Frontal cortex (tissue), 4 donors: ENCODE measurements around the gene VSIG10L. TPM values are rescaled to one million over a fixed set of nuclear protein-coding genes. Genes with fewer than 3 reads are reported as not detected.

Experiments
- DNase-seq, 2 donors: peaks; one replicate each; pipeline ENCODE4 v3.0.0; 2012; ENCODE audit warnings: low spot score in 2 of 2
- FAIRE-seq: peaks from 2 replicates; lab custom pipeline; 2012; peaks lifted over from hg19 to GRCh38; lab: Jason Lieb, UNC
- total RNA-seq: library from RNA; depleted of rRNA; stranded (reverse); fragments of >200 nt; gene quantifications from one replicate; pipeline ENCODE4 v1.2.3, GENCODE V29; 2014
- donor health status: control.
- donor health status: control.
- donor health status: control.

The VSIG10L gene
- total RNA-seq = 0.41 TPM

DNA sequence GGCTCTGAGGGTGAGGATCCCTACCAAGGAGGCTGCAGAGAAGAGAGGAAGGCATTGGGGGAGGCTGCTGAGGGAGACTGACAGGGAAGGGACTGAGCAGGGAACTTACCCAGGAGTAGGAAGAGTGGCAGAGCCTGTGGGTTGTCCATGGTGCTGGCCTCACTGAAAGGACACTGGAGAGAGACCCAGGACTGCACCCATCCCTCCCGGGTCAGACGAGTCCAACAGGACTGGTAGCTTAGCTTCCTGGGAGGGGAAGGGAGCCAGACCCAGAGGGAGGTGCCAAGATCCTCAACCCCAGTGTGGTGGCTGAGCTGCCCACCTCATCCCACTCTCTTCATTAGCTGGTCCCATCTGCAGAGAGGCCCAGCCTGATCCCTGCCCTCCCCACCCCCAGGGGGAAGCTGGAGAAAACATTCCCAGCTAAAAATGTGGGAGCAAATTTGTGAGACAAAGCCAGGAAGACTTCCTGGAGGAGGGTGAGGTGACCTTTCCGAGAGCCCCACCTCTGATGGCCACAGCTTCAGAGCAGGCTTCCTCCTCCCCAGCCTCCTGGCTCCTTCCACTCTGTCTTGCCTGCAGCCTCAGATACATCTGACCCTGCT lies at the start of gene VSIG10L:
TSS of gene VSIG10L (minus strand) at position 164 of the 605 bp plus-strand sequence. CDS start at position 149, 15 bp downstream.
- DNase-seq (no peak), FAIRE-seq (no peak)

DNA sequence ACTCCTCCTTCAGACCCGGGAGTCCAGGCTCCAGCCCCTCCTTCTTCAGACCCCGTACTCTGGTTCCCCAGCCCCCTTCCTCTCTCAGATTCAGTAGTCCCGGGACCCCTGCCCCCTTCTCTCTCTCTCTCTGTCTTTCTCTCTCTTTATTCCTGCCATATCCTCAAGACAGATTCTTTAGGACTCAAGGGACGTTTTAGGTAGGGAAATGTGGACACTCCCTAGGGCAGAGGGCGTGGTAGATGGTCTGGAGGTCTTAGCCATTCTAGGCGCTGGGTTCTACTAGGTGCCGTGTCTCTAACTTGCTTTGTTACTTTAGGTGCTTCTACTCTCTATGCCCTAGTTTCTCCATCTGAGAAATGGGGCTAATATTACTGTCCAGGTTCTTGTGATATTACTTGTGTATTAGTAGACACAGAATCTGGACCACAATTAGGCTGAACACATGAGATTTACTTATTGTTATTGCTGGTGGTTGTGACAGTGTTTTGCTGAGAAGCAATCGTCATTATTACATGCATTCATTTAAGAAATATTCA lies 49.2 kb upstream of the VSIG10L start:
- DNase-seq = no peak
- no peak for FAIRE-seq

DNA sequence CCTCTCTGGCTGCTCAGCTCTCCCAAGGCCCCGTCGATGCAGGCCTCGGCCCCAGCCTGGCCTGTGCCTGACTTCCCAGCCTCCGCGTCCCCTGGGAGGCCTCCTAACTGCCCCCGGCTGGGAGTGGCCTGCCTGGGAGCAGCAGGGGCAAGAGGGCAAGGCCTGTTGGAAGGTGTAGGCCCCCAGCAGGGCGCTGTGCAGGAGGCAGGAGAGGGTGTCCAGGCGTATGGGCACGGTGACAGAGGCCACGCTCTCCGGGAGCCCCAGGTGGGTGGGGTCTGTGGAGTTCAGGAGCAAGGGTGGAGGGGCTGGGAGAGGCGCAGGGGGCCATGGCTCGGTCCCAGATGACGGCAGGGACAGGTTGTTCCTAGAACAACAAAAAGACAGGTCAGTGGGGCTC lies 47.2 kb upstream of the VSIG10L start:
- peak in 1 of 2 donors; percentile 1 for DNase-seq
- FAIRE-seq = no peak

DNA sequence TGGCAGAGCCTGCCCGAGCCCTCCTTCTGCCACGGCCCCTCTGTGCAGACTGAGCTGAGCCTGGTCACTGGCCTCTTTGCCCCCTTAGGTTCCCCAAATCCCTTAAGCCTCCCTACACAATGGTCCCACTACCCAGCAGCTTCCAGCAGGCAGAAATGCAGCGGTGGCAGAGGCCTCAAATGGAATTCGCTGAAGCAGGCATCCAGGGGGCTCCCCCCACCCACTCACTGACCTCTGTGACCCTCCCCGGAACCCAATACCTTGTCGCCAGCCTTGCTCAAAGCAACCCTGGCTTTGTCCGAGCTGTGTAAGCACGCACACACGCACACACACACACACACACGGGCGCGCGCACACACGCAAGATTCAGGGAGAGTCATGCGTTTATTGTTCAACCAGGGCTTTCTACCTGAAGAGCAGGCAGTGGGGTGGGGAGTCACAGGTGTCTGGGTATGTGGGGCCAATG lies 46.0 kb upstream of the VSIG10L start, which contains the start of gene LIM2:
TSS of gene LIM2 (minus strand) at position 51 of the 466 bp plus-strand sequence. CDS start 531 bp downstream, outside the sequence.
- FAIRE-seq = no peak
- DNase-seq = no peak

DNA sequence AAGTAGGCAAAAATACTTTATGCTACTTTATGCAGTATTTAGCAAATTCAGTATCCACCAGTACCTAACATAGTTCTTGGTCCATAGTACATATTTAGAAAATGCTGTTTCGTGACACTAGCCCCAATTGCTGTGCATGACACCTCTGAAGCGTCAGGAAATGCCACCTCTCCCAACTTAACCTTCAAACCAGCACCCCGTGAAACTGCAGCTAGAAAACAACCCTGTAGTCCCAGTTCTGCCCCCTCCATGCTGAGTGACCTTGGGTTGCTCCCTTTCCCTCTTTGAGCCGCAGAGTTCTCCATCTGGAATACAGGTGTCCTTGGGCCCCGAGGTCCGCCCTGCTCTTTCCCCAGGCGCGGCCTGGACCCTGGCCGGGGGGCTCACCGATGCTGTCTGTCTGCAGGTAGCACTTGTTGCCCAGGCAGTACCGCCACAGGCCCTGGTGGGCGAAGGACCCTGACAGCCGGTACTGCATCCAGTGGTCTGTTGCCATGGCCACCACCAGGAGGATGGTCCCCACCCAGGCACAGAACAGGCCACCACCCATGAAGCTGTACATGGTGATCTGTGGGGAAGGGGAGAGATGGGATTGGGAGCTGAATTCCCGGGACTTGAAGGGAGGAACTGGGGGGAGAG lies 45.1 kb upstream of the VSIG10L start:
- DNase-seq (peak in 1 of 2 donors; percentile 2), FAIRE-seq (no peak)

DNA sequence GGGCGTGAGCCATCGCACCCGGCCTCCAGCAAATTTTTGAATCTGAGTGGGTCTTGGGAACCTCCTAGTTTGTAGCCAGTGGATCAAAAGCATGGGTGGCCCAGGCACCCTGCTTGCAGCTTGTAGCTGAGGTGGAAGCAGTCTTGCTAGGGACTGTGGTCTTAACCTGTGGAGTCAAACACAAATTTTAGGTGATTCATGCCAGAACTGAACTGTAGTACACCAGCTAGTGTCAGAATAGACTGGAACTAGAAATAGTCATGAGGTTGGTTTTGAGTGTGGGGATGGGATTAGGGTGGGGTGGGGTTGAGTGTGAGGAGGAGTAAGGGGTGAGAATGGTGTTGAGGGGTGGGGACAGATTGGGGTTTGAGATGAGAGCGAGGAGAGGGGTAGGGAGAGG lies 40.1 kb upstream of the VSIG10L start:
- no peak for FAIRE-seq
- no peak for DNase-seq

DNA sequence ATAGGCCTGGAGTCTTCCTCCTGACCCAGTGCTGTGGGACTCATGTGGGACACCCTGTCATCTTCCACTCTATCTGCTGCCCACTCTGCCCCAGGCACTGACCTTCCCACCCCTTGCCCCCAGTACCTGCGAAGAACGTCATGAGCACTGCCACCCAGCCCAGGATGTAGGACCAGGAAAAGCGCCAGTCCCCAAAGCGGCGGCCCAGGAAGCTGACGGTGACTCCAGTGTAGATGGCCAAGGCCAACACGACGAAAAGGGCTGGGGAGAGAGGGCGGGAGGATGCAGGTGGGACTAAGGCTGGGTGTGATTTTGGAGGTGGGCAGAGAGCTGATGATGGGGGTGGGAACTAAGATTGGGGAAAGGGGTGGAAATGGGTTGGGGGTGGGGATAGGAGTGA lies 38.4 kb upstream of the VSIG10L start:
- DNase-seq (no peak), FAIRE-seq (no peak)

DNA sequence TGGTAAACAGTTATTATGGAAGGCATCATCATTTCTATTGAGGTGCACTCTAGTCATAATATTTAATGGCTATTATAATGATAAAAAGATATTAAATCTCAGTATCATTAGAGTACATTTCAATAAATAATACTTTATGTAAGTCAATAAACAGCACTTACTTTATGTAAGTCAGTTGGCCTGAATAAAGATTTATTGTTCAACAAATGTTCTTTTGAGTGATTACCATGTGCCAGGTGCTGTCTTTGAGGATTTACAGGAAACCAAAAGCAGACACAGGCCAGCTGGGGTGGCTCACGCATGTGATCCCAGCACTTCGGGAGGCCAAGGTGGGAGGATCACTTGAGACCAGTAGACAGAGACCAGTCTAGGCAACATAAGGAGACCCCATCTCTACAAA lies 35.5 kb upstream of the VSIG10L start:
- DNase-seq (no peak), FAIRE-seq (no peak)

DNA sequence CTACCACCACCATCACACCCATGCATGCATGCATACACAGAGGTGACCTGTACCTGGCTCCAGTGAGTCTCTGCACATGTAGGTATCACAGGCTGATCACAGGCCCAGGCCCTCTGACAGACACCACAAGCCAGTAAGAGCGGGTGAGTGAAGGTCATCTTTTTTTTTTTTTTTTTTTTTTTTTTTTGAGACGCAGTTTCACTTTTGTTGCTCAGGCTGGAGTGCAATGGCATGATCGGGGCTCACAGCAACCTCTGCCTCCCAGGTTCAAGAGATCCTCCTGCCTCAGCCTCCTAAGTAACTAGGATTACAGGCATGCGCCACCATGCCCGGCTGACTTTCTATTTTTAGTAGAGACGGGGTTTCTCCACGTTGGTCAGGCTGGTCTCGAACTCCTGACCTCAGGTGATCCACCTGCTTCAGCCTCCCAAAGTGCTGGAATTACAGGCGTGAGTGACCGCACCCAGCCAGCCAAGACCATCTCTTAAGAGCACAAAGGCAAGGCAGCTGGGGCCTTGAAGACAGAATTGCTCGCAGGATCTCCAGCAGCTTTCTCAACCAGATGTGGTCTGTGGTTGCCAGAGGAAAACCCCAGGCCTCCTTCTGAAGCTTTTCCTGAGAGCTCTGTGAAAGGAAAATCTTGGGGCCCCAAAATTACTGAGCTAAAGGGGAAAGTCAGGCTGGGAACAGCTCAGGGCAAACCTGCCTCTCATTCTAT lies 33.7 kb upstream of the VSIG10L start:
- no peak for DNase-seq
- no peak for FAIRE-seq

DNA sequence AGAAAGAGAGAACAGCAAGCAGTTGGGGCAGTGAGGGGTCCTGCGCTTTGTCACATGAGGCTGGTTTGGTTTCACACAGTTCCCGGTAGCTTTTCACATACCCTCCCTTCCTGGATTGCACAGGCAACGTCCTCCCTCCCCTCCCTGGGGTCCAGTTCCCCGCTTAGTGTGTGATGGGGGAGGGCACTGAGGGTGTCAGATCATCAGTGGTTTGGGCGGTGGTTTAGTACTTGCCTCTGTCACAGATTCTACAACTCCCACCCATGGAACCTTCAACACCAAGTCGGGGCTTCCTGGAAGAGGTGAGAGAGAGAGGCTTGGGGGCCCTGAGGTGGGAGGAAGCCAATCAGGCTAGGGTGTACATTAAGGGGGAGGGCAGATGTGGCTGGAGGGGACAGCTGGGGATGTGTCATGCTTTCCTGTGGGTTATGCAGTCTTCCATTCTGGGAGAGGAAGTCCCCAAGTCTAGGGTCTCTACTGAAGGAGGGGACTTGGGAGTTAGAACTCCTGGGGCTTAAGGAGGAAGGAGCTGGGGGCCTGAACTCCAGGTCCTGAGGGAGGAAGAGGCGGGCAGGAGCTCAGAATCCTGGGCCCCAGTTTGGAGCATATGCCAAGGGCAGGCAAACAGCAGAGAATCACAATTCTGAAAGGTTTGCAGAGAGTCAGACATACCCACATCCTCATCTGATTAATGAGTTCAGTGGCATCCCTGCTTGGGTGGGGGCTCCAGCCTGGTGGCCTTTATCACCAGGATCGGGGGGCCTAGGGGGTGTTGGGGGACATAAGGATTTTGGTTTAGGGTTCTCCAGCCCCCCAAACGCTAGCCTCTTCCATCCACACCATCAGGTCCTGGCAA lies 30.9 kb upstream of the VSIG10L start, which contains the start of gene NKG7:
TSS of gene NKG7 (minus strand) at position 6 of the 856 bp plus-strand sequence. CDS start 119 bp downstream, outside the sequence.
- no peak for FAIRE-seq
- no peak for DNase-seq

DNA sequence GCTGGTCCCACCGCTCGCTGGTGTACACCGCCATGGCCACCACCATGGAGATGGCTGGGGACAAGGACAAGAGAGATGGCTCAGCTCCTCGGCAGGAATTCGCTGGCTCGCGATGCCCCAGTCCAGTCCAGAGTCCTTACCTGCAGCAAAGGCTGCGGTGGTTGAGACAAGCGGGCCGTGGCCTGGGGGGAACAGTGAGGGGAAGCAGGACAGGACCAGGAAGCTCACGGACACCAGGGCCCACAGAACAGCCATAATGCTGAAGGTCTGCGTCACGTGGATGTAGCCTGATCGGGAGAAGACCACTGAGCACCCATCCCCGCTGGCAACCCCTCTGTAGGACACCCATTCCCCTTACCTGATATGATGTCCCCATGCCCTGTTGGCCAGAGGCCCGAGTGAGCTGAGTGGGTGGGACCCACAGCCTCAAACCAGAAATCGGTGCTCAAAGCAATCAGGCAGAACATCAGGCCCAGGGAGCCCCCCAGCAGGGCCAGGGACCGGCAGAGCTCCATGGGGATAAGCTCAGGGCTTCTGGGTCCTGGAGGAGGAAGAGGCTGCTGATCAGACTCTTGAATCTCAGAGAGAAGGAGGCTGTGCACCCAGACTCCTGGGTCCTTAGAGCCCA lies 30.2 kb upstream of the VSIG10L start:
- FAIRE-seq (no peak), DNase-seq (no peak)

DNA sequence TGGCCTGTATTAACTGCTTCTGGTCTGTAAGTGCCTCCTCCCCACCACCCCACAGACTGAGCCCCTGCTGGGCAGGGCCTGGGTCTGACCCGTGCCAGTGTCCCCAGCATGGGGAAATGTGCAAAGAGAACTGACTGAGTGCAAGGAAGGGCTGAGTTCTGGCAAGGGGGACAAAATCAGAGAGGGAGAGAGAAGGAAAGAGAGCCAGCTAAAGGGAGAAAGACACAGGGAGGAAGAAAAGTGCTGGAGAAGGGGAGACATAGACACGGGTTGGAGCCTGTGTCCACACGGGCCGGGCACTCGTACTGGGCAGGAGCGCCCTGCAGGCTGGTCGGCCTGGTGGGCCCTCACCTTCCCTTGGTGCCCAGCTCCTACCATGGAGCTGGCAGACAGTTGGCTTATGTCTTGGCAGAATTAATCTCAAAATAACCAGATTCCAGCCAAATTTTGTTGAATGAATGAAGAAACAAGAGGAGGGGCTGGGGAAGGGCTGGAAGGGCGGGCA lies 29.3 kb upstream of the VSIG10L start:
- DNase-seq (no peak), FAIRE-seq (no peak)

DNA sequence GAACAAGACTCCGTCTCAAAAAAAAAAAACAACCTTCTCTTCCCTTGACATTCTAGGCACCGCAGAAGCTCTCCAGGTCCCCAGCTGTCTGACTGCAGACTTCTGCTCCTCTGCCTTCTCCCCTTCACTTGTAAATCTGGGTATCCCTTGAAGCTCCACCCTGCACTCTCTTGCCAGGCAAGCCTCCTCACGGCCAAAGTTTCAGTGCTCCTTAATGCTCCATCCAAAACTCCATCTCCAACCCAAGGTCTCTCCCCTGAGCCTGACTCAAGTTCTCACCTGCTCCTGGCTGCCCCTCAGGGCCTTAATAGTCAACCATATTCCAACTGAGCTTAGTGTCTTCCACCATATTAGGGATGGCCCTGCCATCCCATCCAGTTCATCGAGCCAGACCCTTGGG lies 28.3 kb upstream of the VSIG10L start:
- DNase-seq (no peak), FAIRE-seq (no peak)

DNA sequence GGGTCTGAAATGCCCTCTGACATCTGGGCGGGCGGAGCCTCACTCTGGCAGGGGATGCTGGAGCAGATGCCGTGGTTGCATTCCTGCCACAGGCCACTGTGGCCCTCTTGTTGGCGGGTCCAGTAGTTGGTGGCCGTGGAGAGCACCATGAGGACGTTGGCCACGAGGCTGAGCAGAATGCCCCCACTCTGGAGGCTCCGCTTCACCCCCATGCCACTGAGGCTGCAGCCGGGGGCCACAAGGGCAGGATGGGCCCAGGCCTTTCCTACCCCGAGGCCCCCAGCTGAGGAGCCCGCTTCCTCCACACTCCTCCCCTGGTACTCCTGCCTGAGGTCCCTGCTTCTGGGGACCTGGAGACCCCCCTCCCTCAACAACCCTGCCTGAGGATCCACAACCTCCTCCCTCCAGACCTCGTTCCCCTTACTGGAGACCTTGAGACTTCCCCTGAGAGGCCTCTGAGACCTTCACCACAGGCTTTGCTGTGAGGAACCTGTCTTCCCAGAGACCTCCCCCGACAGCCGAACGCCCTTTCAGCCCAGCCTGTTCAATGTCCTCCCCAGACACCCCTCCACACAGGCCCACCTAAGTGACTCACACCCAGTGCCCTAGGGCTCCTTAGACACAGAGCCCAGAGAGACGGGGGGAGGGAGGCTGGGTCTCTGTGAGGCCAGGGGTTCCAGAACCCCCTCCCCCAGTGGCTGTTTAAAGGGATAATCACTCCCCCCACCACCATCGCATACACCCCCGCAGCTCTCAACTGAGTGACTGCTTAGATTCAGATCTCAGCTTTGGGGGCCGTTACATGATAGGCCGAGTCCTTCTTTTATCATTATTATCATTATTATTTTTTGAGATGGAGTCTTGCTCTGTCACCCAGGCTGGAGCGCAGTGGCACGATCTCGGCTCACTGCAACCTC lies 26.7 kb upstream of the VSIG10L start, which contains the start of gene CLDND2:
TSS of gene CLDND2 (minus strand) at position 638 of the 917 bp plus-strand sequence. CDS start at position 212, 426 bp downstream.
- peak in 1 of 2 donors; percentile 53 for DNase-seq
- FAIRE-seq = no peak

DNA sequence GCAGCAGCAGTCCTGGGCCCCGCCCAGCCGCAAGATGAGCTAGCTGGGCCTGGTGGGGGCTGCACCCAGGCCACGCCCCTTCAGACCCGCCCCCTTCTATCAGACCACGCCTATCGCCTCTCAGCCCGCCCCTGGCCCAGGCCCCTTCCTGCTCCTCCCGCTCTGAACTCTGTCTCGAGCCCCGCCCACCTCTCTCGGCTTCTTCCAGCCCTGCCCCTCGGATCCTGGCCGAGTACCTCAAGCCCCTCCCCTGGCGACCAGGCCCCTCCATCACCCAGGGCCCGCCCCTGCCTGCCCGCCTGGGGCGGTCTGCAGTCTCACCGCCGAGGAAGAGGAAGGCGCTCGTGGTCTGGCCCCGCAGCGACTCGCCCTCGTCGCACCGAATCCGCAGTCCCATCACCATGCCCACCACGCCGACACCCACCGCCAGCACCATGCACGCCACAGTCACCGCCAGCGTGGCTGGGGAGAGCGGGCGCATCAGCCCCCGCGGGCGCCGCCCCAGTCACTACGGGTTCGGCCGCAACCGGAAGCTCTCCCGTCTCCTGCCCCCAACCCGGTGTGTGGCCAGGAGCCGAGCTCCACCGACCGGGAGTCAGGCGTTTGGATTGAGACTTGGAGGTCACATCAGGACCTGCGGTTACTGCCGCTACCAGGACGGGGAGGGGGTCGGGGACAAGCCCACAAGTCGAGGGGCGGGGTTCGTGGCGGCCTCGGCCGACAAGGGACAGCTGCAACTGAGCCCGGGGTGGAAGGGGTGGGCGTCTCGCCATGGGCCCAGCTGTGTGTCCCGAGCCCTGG lies 25.8 kb upstream of the VSIG10L start:
- DNase-seq = peak; percentile 95 to 99
- FAIRE-seq = no peak

DNA sequence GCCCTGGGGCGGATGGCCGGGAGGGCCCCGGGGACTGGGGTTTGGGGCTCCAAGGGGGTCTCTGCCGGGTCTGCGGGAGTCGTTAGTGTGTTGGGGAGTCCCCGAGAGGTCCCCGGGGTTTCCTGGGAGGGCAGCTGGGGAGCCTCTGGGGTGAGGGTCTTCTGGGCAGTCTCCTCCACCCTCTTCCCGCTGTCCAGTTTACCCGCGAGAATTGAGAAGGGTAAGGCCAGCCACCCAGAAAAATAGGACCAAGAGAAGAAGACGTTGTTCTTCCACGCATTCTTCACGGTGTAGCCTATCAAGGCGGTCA lies 25.3 kb upstream of the VSIG10L start:
- DNase-seq = no peak
- FAIRE-seq = no peak
